Rectal smooth muscle tissue (tissue), 1 donor: Measurements from ENCODE around the gene LRRK2.

Experiments
- H3K27ac ChIP-seq: one replicate; pipeline ENCODE4 v1.7.0; 2013; ENCODE audit warnings: low read depth, low read length, inconsistent platforms
- H3K27me3 ChIP-seq: one replicate; pipeline ENCODE4 v1.7.0; 2013; ENCODE audit warnings: low read length; ENCODE audit not compliant: control insufficient read depth, insufficient read depth
- H3K36me3 ChIP-seq: one replicate; pipeline ENCODE4 v1.7.0; 2013; ENCODE audit warnings: low read length; ENCODE audit not compliant: control insufficient read depth, insufficient read depth
- H3K4me1 ChIP-seq: one replicate; pipeline ENCODE4 v1.7.0; 2013; ENCODE audit warnings: low read length; ENCODE audit not compliant: control insufficient read depth, insufficient read depth
- H3K4me3 ChIP-seq: one replicate; pipeline ENCODE4 v1.7.0; 2013; ENCODE audit warnings: low read length
- H3K9ac ChIP-seq: one replicate; pipeline ENCODE4 v1.7.0; 2013; ENCODE audit warnings: low read length

LRRK2 gene

GRCh38 chr12:40313928-40314327 is 89.1 kb downstream of the LRRK2 start:
- no peaks in the 10 kb centered on the region for H3K36me3 ChIP-seq
- H3K4me1 ChIP-seq, result no peaks in the 10 kb centered on the region
- H3K27ac ChIP-seq, result no peak overlapping the region
- H3K27me3 ChIP-seq, result no peaks in the 10 kb centered on the region
- no peak overlapping the region for H3K9ac ChIP-seq
- no peak overlapping the region for H3K4me3 ChIP-seq

GRCh38 chr12:40314927-40315326 is 90.1 kb downstream of the LRRK2 start:
- H3K9ac ChIP-seq, result no peak overlapping the region

GRCh38 chr12:40315375-40315774 is 90.6 kb downstream of the LRRK2 start:
- no peaks in the 10 kb centered on the region for H3K36me3 ChIP-seq
- no peak overlapping the region for H3K27ac ChIP-seq

More at GRCh38 chr12:40314927-40315326, 90.1 kb downstream of the LRRK2 start:
- no peaks in the 10 kb centered on the region for H3K27me3 ChIP-seq
- H3K4me1 ChIP-seq, result no peaks in the 10 kb centered on the region
- no peaks in the 10 kb centered on the region for H3K36me3 ChIP-seq
- no peak overlapping the region for H3K27ac ChIP-seq
- H3K4me3 ChIP-seq, result no peak overlapping the region

GRCh38 chr12:40324261-40324660 is 99.5 kb downstream of the LRRK2 start:
- no peak overlapping the region for H3K9ac ChIP-seq
- H3K36me3 ChIP-seq, result no peaks in the 10 kb centered on the region
- H3K27me3 ChIP-seq, result no peaks in the 10 kb centered on the region
- H3K4me3 ChIP-seq, result no peak overlapping the region
- no peak overlapping the region for H3K27ac ChIP-seq
- no peaks in the 10 kb centered on the region for H3K4me1 ChIP-seq

More at GRCh38 chr12:40315375-40315774, 90.6 kb downstream of the LRRK2 start:
- H3K4me3 ChIP-seq, result no peak overlapping the region
- H3K4me1 ChIP-seq, result no peaks in the 10 kb centered on the region
- H3K27me3 ChIP-seq, result no peaks in the 10 kb centered on the region
- H3K9ac ChIP-seq, result no peak overlapping the region

- no peaks in the 10 kb centered on the region for H3K27me3 ChIP-seq
- no peak overlapping the region for H3K9ac ChIP-seq
- no peak overlapping the region for H3K27ac ChIP-seq
- H3K4me3 ChIP-seq, result no peak overlapping the region
- H3K4me1 ChIP-seq, result no peaks in the 10 kb centered on the region
- no peaks in the 10 kb centered on the region for H3K36me3 ChIP-seq
Measured at GRCh38 chr12:40325349-40325960, 100.7 kb downstream of the LRRK2 start.

GRCh38 chr12:40327535-40327934 is 102.7 kb downstream of the LRRK2 start:
- no peak overlapping the region for H3K4me3 ChIP-seq

GRCh38 chr12:40330180-40330579 is 105.4 kb downstream of the LRRK2 start:
- H3K27me3 ChIP-seq, result no peaks in the 10 kb centered on the region
- no peaks in the 10 kb centered on the region for H3K4me1 ChIP-seq
- H3K27ac ChIP-seq, result no peak overlapping the region
- H3K9ac ChIP-seq, result no peak overlapping the region
- no peak overlapping the region for H3K4me3 ChIP-seq
- peaks cover 4% of the 10 kb centered on the region for H3K36me3 ChIP-seq

More at GRCh38 chr12:40327535-40327934, 102.7 kb downstream of the LRRK2 start:
- Histone ChIP-seq H3K9ac (no peak overlapping the region), H3K27me3 (no peaks in the 10 kb centered on the region), H3K27ac (no peak overlapping the region), H3K36me3 (peaks cover 4% of the 10 kb centered on the region), H3K4me1 (no peaks in the 10 kb centered on the region)

- Histone ChIP-seq H3K27me3 (no peaks in the 10 kb centered on the region), H3K4me3 (no peak overlapping the region), H3K36me3 (peaks cover 4% of the 10 kb centered on the region), H3K9ac (no peak overlapping the region), H3K27ac (no peak overlapping the region), H3K4me1 (peaks cover 3% of the 10 kb centered on the region)
Measured at GRCh38 chr12:40331886-40332285, 107.1 kb downstream of the LRRK2 start.

GRCh38 chr12:40335991-40336390 is 111.2 kb downstream of the LRRK2 start:
- no peak overlapping the region for H3K9ac ChIP-seq
- H3K4me1 ChIP-seq, result peaks cover 8% of the 10 kb centered on the region
- no peak overlapping the region for H3K4me3 ChIP-seq
- no peak overlapping the region for H3K27ac ChIP-seq
- peaks cover 3% of the 10 kb centered on the region for H3K36me3 ChIP-seq
- H3K27me3 ChIP-seq, result no peaks in the 10 kb centered on the region

- no peak overlapping the region for H3K4me3 ChIP-seq
- H3K36me3 ChIP-seq, result no peaks in the 10 kb centered on the region
- H3K4me1 ChIP-seq, result peaks cover 8% of the 10 kb centered on the region
- H3K27ac ChIP-seq, result no peak overlapping the region
- H3K9ac ChIP-seq, result no peak overlapping the region
- H3K27me3 ChIP-seq, result no peaks in the 10 kb centered on the region
Measured at GRCh38 chr12:40336573-40337199, 111.9 kb downstream of the LRRK2 start.

- H3K4me1 ChIP-seq, result peaks cover 8% of the 10 kb centered on the region
- no peak overlapping the region for H3K27ac ChIP-seq
- H3K9ac ChIP-seq, result no peak overlapping the region
- no peaks in the 10 kb centered on the region for H3K36me3 ChIP-seq
- H3K4me3 ChIP-seq, result no peak overlapping the region
- H3K27me3 ChIP-seq, result no peaks in the 10 kb centered on the region
Measured at GRCh38 chr12:40338071-40338470, 113.3 kb downstream of the LRRK2 start.

GRCh38 chr12:40338621-40339020 is 113.8 kb downstream of the LRRK2 start:
- H3K27me3 ChIP-seq, result no peaks in the 10 kb centered on the region
- no peaks in the 10 kb centered on the region for H3K36me3 ChIP-seq
- no peak overlapping the region for H3K27ac ChIP-seq
- H3K9ac ChIP-seq, result no peak overlapping the region
- no peak overlapping the region for H3K4me3 ChIP-seq
- peaks cover 8% of the 10 kb centered on the region for H3K4me1 ChIP-seq

- no peak overlapping the region for H3K4me3 ChIP-seq
- H3K27me3 ChIP-seq, result no peaks in the 10 kb centered on the region
- H3K4me1 ChIP-seq, result peaks cover 5% of the 10 kb centered on the region
- H3K9ac ChIP-seq, result no peak overlapping the region
- H3K36me3 ChIP-seq, result no peaks in the 10 kb centered on the region
- no peak overlapping the region for H3K27ac ChIP-seq
Measured at GRCh38 chr12:40342010-40342409, 117.2 kb downstream of the LRRK2 start.
